Prostate gland (tissue), 2 donors: ENCODE measurements around the gene POTEF.
"Not testable (repeated sequence)": the region's sequence is repeated elsewhere in the genome, so short reads cannot be mapped to it uniquely, and the experiment has no call there.

Source experiments
- CTCF ChIP-seq, 4 experiments: fragments of 200-600 bp in 2 of 4; fragments of 450-650 bp in 2 of 4; sonication (generic) in 2 of 4; IDR thresholded peaks; 1 replicate in 3 of 4; 2 replicates in 1 of 4; pipeline ENCODE4 v1.5.1; 2016 to 2019; ENCODE audit warnings: antibody characterized with exemption in 4 of 4, mild to moderate bottlenecking in 2 of 4, moderate library complexity in 2 of 4
- POLR2AphosphoS5 ChIP-seq: sonication (generic); formaldehyde crosslinking; IDR thresholded peaks from one replicate; pipeline ENCODE4 v1.6.1; 2017; ENCODE audit warnings: antibody characterized with exemption

GRCh38 chr2:130102597-130103363 lies 26.2 kb downstream of the POTEF start:
- TF ChIP-seq POLR2AphosphoS5; CTCF (IDR thresholded peaks at IDR 0.05): not testable (repeated sequence)
